HEK293 (cell line): ENCODE data around the gene SUPT4H1.

Experiments used
- CTCF ChIA-PET: fragments of 350-600 bp; formaldehyde crosslinking; extraction: SDS; loops from one replicate; lab custom pipeline; 2021; ENCODE audit warnings: antibody characterized with exemption; lab: Yijun Ruan, JAX
- POLR2A ChIA-PET: fragments of 300-600 bp; formaldehyde crosslinking; extraction: SDS; loops from one replicate; lab custom pipeline; 2020; ENCODE audit warnings: antibody characterized with exemption, inconsistent platforms; lab: Yijun Ruan, JAX
- H3K27ac ChIP-seq: fragments of 200-500 bp; sonication (Bioruptor generic); 2 replicates; pipeline ENCODE4 v1.5.1; 2014; ENCODE audit warnings: low read depth, low read length, control low read depth, inconsistent platforms; ENCODE audit errors: extremely low read depth
- H3K36me3 ChIP-seq, 2 experiments: fragments of 200-500 bp in 1 of 2; sonication (Bioruptor generic) in 1 of 2; 1 replicate in 1 of 2; 2 replicates in 1 of 2; pipeline ENCODE4 v1.5.1; 2014 to 2017; ENCODE audit warnings: inconsistent platforms in 2 of 2, low read length in 2 of 2; ENCODE audit not compliant: control insufficient read depth in 2 of 2, insufficient read depth in 1 of 2
- H3K4me1 ChIP-seq: fragments of 200-500 bp; sonication (Bioruptor generic); 2 replicates; pipeline ENCODE4 v1.5.1; 2014; ENCODE audit warnings: mild to moderate bottlenecking, low read length, inconsistent platforms; ENCODE audit not compliant: control insufficient read depth, insufficient read depth
- H3K4me3 ChIP-seq: 2 replicates; pipeline ENCODE4 v1.5.1; 2011; ENCODE audit warnings: low read depth, mild to moderate bottlenecking, control low read depth, low read length, moderate library complexity
- H3K9me3 ChIP-seq: fragments of 200-500 bp; sonication (Bioruptor generic); 2 replicates; pipeline ENCODE4 v1.5.1; 2014; ENCODE audit warnings: low read depth, low read length, inconsistent platforms; ENCODE audit not compliant: control insufficient read depth, insufficient read depth
- BCL11B ChIP-seq: fragments of 450-650 bp; formaldehyde crosslinking; IDR thresholded peaks from 2 replicates; pipeline ENCODE4 v1.5.1; 2016; ENCODE audit warnings: low read depth, missing biosample characterization, missing genetic modification characterization
- FEZF1 ChIP-seq: fragments of 450-650 bp; formaldehyde crosslinking; IDR thresholded peaks from 2 replicates; pipeline ENCODE4 v1.5.1; 2016; ENCODE audit warnings: missing biosample characterization, missing genetic modification characterization
- GLI2 ChIP-seq: fragments of 450-650 bp; formaldehyde crosslinking; IDR thresholded peaks from 2 replicates; pipeline ENCODE4; 2017; ENCODE audit warnings: missing biosample characterization, missing genetic modification characterization, low read depth, borderline replicate concordance
- MYNN ChIP-seq: fragments of 450-650 bp; formaldehyde crosslinking; IDR thresholded peaks from 2 replicates; pipeline ENCODE4 v1.5.1; 2016; ENCODE audit warnings: missing biosample characterization, missing genetic modification characterization, borderline replicate concordance
- OVOL3 ChIP-seq: fragments of 450-650 bp; formaldehyde crosslinking; IDR thresholded peaks from 2 replicates; pipeline ENCODE4 v1.5.1; 2016; ENCODE audit warnings: missing biosample characterization, missing genetic modification characterization
- SCRT2 ChIP-seq: fragments of 450-650 bp; formaldehyde crosslinking; IDR thresholded peaks from 2 replicates; pipeline ENCODE4 v1.5.1; 2016; ENCODE audit warnings: missing biosample characterization, missing genetic modification characterization
- TRIM28 ChIP-seq: IDR thresholded peaks from 2 replicates; pipeline ENCODE4 v1.6.1; 2011; ENCODE audit warnings: low read length, control low read depth, borderline replicate concordance
- ZBTB20 ChIP-seq: fragments of 450-650 bp; formaldehyde crosslinking; IDR thresholded peaks from 2 replicates; pipeline ENCODE4 v1.5.1; 2016; ENCODE audit warnings: missing biosample characterization, missing genetic modification characterization
- ZFP37 ChIP-seq: fragments of 450-650 bp; formaldehyde crosslinking; IDR thresholded peaks from 2 replicates; pipeline ENCODE4 v1.5.1; 2016; ENCODE audit warnings: missing biosample characterization, missing genetic modification characterization
- ZNF121 ChIP-seq: fragments of 450-650 bp; formaldehyde crosslinking; IDR thresholded peaks from 2 replicates; pipeline ENCODE4 v1.5.1; 2016; ENCODE audit warnings: missing biosample characterization, missing genetic modification characterization
- ZNF169 ChIP-seq: fragments of 450-650 bp; formaldehyde crosslinking; IDR thresholded peaks from 2 replicates; pipeline ENCODE4 v1.5.1; 2016; ENCODE audit warnings: missing biosample characterization, missing genetic modification characterization
- ZNF23 ChIP-seq: fragments of 450-650 bp; formaldehyde crosslinking; IDR thresholded peaks from 2 replicates; pipeline ENCODE4 v1.5.1; 2016; ENCODE audit warnings: missing biosample characterization, missing genetic modification characterization, borderline replicate concordance
- ZNF311 ChIP-seq: fragments of 450-650 bp; formaldehyde crosslinking; IDR thresholded peaks from 2 replicates; pipeline ENCODE4 v1.5.1; 2017; ENCODE audit warnings: missing biosample characterization, missing genetic modification characterization, borderline replicate concordance
- ZNF423 ChIP-seq: fragments of 450-650 bp; formaldehyde crosslinking; IDR thresholded peaks from 2 replicates; pipeline ENCODE4 v1.5.1; 2016; ENCODE audit warnings: missing biosample characterization, missing genetic modification characterization
- ZNF433 ChIP-seq: fragments of 450-650 bp; formaldehyde crosslinking; IDR thresholded peaks from 2 replicates; pipeline ENCODE4 v1.5.1; 2016; ENCODE audit warnings: missing biosample characterization, missing genetic modification characterization, low read depth
- ZNF48 ChIP-seq: fragments of 450-650 bp; formaldehyde crosslinking; IDR thresholded peaks from 2 replicates; pipeline ENCODE4 v1.5.1; 2016; ENCODE audit warnings: missing biosample characterization, missing genetic modification characterization
- ZNF548 ChIP-seq: fragments of 450-650 bp; formaldehyde crosslinking; IDR thresholded peaks from 2 replicates; pipeline ENCODE4 v1.5.1; 2016; ENCODE audit warnings: missing biosample characterization, missing genetic modification characterization
- ZNF596 ChIP-seq: fragments of 450-650 bp; IDR thresholded peaks from 2 replicates; pipeline ENCODE4 v1.5.0; 2018; ENCODE audit warnings: missing biosample characterization, mild to moderate bottlenecking, missing genetic modification characterization, moderate library complexity
- ZNF621 ChIP-seq: fragments of 450-650 bp; formaldehyde crosslinking; IDR thresholded peaks from 2 replicates; pipeline ENCODE4 v1.5.1; 2017; ENCODE audit warnings: missing biosample characterization, missing genetic modification characterization
- ZNF624 ChIP-seq: fragments of 450-650 bp; formaldehyde crosslinking; IDR thresholded peaks from 2 replicates; pipeline ENCODE4 v1.5.1; 2017; ENCODE audit warnings: missing biosample characterization, missing genetic modification characterization
- ZNF664 ChIP-seq: fragments of 450-650 bp; formaldehyde crosslinking; IDR thresholded peaks from 2 replicates; pipeline ENCODE4 v1.5.1; 2016; ENCODE audit warnings: missing biosample characterization, missing genetic modification characterization
- ZNF707 ChIP-seq: fragments of 450-650 bp; formaldehyde crosslinking; IDR thresholded peaks from 2 replicates; pipeline ENCODE4 v1.5.1; 2016; ENCODE audit warnings: missing biosample characterization, missing genetic modification characterization
- ZNF76 ChIP-seq: fragments of 450-650 bp; formaldehyde crosslinking; IDR thresholded peaks from 2 replicates; pipeline ENCODE4; 2016; ENCODE audit warnings: low read depth, missing biosample characterization, missing genetic modification characterization, borderline replicate concordance
- ZNF837 ChIP-seq: fragments of 450-650 bp; formaldehyde crosslinking; IDR thresholded peaks from 2 replicates; pipeline ENCODE4 v1.5.1; 2016; ENCODE audit warnings: missing biosample characterization, missing genetic modification characterization
- TF ChIP-seq, protein P1 (sequence below): fragments of 450-650 bp; formaldehyde crosslinking; IDR thresholded peaks from 2 replicates; pipeline ENCODE4 v1.5.1; 2016; ENCODE audit warnings: missing biosample characterization, missing genetic modification characterization
- TF ChIP-seq, protein P2 (sequence below): fragments of 450-650 bp; IDR thresholded peaks from 2 replicates; pipeline ENCODE4 v1.5.1; 2018; ENCODE audit warnings: missing biosample characterization, missing genetic modification characterization
- TF ChIP-seq, protein P3 (sequence below): fragments of 450-650 bp; formaldehyde crosslinking; IDR thresholded peaks from 2 replicates; pipeline ENCODE4 v1.5.1; 2016; ENCODE audit warnings: missing biosample characterization, missing genetic modification characterization
- TF ChIP-seq, protein P4 (sequence below): fragments of 450-650 bp; formaldehyde crosslinking; IDR thresholded peaks from 2 replicates; pipeline ENCODE4 v1.5.1; 2017; ENCODE audit warnings: missing biosample characterization, missing genetic modification characterization
- TF ChIP-seq, protein P5 (sequence below): fragments of 450-650 bp; formaldehyde crosslinking; IDR thresholded peaks from 2 replicates; pipeline ENCODE4 v1.5.1; 2017; ENCODE audit warnings: missing biosample characterization, mild to moderate bottlenecking, missing genetic modification characterization, moderate library complexity

The SUPT4H1 gene

DNA sequence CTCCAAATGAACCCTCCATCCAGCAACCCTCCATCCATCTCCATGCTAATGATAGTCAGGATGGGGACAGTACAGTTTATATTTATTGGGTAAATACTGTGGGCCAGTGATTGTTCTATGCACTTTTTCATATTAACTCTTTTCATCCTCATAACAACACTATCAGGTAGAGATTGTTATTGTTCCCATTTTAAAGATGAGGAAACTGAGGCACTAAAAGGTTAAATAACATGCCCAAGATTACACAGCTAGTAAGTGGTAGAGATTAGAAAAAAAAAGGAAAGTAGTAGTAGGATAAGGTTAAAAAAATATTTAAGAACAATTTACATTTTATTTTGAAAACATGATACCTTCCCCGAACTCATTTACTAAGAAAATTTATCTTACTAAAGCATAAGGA, 21.9 kb upstream of the SUPT4H1 start (continued):
- TF ChIP-seq MYNN (tag by site-specific recombination) = no peak
- no peak for TF ChIP-seq SCRT2 (tag by site-specific recombination)
- no peak for TF ChIP-seq TRIM28

DNA sequence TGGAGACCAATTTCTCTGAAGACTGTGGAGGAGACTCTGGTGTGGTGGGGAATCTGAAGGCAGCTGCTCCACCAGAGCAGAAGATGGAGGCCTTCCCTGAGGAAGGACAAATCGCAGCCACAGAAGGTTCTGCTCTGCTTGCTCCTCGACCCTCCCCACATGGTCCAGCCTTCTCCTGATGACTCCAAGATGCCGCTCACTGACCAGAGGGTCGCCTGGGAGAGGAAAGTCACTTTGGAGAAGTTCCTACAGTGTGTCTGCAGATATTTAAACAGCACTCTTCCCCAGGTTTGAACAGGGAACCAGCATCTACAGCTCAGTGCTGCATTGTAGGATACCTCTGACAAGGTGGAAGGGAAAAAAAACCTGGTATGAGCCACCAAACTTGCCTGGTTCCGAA, 21.0 kb upstream of the SUPT4H1 start:
- Histone ChIP-seq H3K36me3 (peaks cover 0 to 15% of the 10 kb centered on the region in 2 experiments; a peak in 2 of 3 replicates), H3K9me3 (no peaks in the 10 kb centered on the region), H3K4me1 (0 out of 2 replicates have a peak, but pooled peaks cover 4% of the 10 kb centered on the region), H3K4me3 (no peak overlapping the region), H3K27ac (no peak overlapping the region)
- TF ChIP-seq, protein P1, sequence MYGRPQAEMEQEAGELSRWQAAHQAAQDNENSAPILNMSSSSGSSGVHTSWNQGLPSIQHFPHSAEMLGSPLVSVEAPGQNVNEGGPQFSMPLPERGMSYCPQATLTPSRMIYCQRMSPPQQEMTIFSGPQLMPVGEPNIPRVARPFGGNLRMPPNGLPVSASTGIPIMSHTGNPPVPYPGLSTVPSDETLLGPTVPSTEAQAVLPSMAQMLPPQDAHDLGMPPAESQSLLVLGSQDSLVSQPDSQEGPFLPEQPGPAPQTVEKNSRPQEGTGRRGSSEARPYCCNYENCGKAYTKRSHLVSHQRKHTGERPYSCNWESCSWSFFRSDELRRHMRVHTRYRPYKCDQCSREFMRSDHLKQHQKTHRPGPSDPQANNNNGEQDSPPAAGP = no peak
- TF ChIP-seq, protein P2, sequence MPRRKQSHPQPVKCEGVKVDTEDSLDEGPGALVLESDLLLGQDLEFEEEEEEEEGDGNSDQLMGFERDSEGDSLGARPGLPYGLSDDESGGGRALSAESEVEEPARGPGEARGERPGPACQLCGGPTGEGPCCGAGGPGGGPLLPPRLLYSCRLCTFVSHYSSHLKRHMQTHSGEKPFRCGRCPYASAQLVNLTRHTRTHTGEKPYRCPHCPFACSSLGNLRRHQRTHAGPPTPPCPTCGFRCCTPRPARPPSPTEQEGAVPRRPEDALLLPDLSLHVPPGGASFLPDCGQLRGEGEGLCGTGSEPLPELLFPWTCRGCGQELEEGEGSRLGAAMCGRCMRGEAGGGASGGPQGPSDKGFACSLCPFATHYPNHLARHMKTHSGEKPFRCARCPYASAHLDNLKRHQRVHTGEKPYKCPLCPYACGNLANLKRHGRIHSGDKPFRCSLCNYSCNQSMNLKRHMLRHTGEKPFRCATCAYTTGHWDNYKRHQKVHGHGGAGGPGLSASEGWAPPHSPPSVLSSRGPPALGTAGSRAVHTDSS = no peak
- TF ChIP-seq ZNF837 (tag by site-specific recombination) = no peak
- TF ChIP-seq OVOL3 = no peak
- no peak for TF ChIP-seq ZNF664 (tag by site-specific recombination)
- TF ChIP-seq ZNF76 (tag by site-specific recombination) = no peak
- no peak for TF ChIP-seq BCL11B (tag by site-specific recombination)
- no peak for TF ChIP-seq FEZF1
- TF ChIP-seq ZNF121 (tag by site-specific recombination) = no peak
- no peak for TF ChIP-seq ZBTB20 (tag by site-specific recombination)
- no peak for TF ChIP-seq ZNF621
- POLR2A ChIA-PET = no interaction called here
- CTCF ChIA-PET = interaction anchor here (0.8 kb wide), 1 partner anchor 19 kb away, joined by 3 read pairs; no protein-coding TSS in a partner anchor

DNA sequence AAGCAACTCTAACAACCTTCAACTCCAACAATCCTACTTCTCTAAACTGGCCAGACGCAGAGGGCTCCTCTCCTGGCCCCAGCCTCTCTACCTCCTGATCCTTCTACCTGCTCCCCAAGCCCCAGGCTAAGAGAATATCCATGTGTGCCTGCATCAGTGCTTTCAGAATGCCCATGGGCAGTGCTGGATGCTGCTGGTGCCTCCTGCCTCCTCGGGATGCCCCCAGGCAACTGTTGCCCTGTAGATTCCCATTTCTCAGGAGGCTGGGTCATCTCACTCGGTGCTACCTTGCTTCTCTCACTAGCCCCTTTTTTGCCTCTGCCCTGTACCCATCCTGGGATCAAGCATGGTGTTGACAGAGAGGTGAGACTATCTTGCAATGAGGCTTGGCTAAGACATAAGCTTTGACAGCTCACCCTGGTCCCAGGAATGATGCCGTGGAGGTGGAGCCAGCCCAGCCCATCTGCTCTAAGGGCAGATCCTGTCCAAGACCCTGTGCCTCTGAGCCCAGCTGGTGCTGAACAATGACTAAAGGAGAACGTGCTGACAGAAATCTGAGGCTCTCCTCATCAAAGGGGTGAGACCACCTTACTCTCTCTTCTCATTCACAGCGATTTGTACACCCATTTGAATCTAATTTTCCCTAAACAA, 19.4 kb upstream of the SUPT4H1 start:
- Histone ChIP-seq H3K4me3 (no peak overlapping the region), H3K4me1 (0 out of 2 replicates have a peak, but pooled peaks cover 4% of the 10 kb centered on the region), H3K9me3 (no peaks in the 10 kb centered on the region), H3K27ac (no peak overlapping the region), H3K36me3 (peaks cover 0 to 20% of the 10 kb centered on the region in 2 experiments; a peak in 2 of 3 replicates)
- TF ChIP-seq ZNF423 (tag by site-specific recombination) (no peak), ZNF433 (tag by site-specific recombination) (no peak), ZNF596 (tag by site-specific recombination) (no peak), ZNF624 (no peak), ZNF23 (tag by site-specific recombination) (no peak), ZNF707 (tag by site-specific recombination) (no peak), ZNF548 (tag by site-specific recombination) (no peak), ZNF169 (tag by site-specific recombination) (no peak), ZFP37 (no peak), ZNF48 (no peak), GLI2 (tag by site-specific recombination) (no peak), ZNF311 (no peak)
- TF ChIP-seq, protein P3, sequence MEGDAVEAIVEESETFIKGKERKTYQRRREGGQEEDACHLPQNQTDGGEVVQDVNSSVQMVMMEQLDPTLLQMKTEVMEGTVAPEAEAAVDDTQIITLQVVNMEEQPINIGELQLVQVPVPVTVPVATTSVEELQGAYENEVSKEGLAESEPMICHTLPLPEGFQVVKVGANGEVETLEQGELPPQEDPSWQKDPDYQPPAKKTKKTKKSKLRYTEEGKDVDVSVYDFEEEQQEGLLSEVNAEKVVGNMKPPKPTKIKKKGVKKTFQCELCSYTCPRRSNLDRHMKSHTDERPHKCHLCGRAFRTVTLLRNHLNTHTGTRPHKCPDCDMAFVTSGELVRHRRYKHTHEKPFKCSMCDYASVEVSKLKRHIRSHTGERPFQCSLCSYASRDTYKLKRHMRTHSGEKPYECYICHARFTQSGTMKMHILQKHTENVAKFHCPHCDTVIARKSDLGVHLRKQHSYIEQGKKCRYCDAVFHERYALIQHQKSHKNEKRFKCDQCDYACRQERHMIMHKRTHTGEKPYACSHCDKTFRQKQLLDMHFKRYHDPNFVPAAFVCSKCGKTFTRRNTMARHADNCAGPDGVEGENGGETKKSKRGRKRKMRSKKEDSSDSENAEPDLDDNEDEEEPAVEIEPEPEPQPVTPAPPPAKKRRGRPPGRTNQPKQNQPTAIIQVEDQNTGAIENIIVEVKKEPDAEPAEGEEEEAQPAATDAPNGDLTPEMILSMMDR = no peak
- TF ChIP-seq, protein P4, sequence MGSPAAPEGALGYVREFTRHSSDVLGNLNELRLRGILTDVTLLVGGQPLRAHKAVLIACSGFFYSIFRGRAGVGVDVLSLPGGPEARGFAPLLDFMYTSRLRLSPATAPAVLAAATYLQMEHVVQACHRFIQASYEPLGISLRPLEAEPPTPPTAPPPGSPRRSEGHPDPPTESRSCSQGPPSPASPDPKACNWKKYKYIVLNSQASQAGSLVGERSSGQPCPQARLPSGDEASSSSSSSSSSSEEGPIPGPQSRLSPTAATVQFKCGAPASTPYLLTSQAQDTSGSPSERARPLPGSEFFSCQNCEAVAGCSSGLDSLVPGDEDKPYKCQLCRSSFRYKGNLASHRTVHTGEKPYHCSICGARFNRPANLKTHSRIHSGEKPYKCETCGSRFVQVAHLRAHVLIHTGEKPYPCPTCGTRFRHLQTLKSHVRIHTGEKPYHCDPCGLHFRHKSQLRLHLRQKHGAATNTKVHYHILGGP (tag by site-specific recombination) = no peak
- TF ChIP-seq, protein P5, sequence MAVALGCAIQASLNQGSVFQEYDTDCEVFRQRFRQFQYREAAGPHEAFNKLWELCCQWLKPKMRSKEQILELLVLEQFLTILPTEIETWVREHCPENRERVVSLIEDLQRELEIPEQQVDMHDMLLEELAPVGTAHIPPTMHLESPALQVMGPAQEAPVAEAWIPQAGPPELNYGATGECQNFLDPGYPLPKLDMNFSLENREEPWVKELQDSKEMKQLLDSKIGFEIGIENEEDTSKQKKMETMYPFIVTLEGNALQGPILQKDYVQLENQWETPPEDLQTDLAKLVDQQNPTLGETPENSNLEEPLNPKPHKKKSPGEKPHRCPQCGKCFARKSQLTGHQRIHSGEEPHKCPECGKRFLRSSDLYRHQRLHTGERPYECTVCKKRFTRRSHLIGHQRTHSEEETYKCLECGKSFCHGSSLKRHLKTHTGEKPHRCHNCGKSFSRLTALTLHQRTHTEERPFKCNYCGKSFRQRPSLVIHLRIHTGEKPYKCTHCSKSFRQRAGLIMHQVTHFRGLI (tag by site-specific recombination) = no peak
- CTCF ChIA-PET = interaction anchor here (0.6 kb wide), 1 partner anchor 44 kb away, joined by 3 read pairs; no protein-coding TSS in a partner anchor
- POLR2A ChIA-PET = no interaction called here
